IMR-90 (cell line): ENCODE measurements around the gene TREM1. TPM values are rescaled to one million over a fixed set of nuclear protein-coding genes. Genes with fewer than 3 reads are reported as not detected.

Experiments
- microRNA-seq, 2 experiments: library from miRNA; stranded (forward) in 1 of 2; unstranded in 1 of 2; fragments of 10-50 nt in 1 of 2; fragments of <30 nt in 1 of 2; gene quantifications in 1 of 2; microRNA quantifications in 1 of 2; one replicate each; pipeline versions ENCODE3 to v1.1.0; 2013 to 2020; ENCODE audit not compliant: insufficient read depth in 1 of 2, insufficient read length in 1 of 2, unreplicated experiment in 1 of 2
- polyA plus RNA-seq, 3 experiments: library from polyadenylated mRNA; depleted of rRNA; stranded (reverse); fragments of >200 nt; gene quantifications; 2 replicates each; pipeline ENCODE4 v1.2.3, GENCODE V29; 2012; ENCODE audit warnings: low replicate concordance in 1 of 3
- small RNA-seq, 5 experiments: library from RNA; depleted of rRNA; stranded (forward); fragments of <200 nt; gene quantifications; one replicate each; pipeline ENCODE3, GENCODE V24; 2012
- total RNA-seq: library from RNA; depleted of rRNA; stranded (reverse); fragments of >200 nt; gene quantifications from 2 replicates; pipeline ENCODE4 v1.2.3, GENCODE V29; 2012; rRNA removed

Gene TREM1
- total and polyA plus RNA-seq, 2 of the 4 experiments (the other 2 are of a cell fraction) = not detected

Small RNAs within 50 kb of the gene (microRNA-seq; reads per million reads assigned to microRNA genes)
- gene AL391903.2 (ENCODE audit: insufficient read depth, insufficient read length) (not detected), gene AL391903.3 (ENCODE audit: insufficient read depth, insufficient read length) (not detected), gene RNA5SP207 (ENCODE audit: insufficient read depth, insufficient read length) (7.2 reads per million), gene RNU6-643P (ENCODE audit: insufficient read depth, insufficient read length) (not detected)

Small RNAs within 50 kb of the gene (small RNA-seq; reads per million reads assigned to genes)
- 0 reads per million in 5 experiments for gene AL391903.2
- gene AL391903.3 = 0 reads per million in 5 experiments
- gene RNA5SP207 = 0 to 1.4 (median 0.16) reads per million in 5 experiments
- gene RNU6-643P = 0 reads per million in 5 experiments

Other genes starting within 250 kb of the TREM1 start
- gene UNC5CL, start 247.5 kb downstream of the TREM1 start, total RNA-seq = not detected in 2 replicates
- not detected in 2 replicates for gene UNC5CL, start 247.5 kb downstream of the TREM1 start, polyA plus RNA-seq (2012; rRNA removed)
- not detected in 2 replicates for gene TSPO2, start 244.2 kb downstream of the TREM1 start, total RNA-seq
- not detected in 2 replicates for gene TSPO2, start 244.2 kb downstream of the TREM1 start, polyA plus RNA-seq (2012; rRNA removed)
- gene APOBEC2, start 233.5 kb downstream of the TREM1 start, total RNA-seq = not detected in 2 replicates
- not detected in 2 replicates for gene APOBEC2, start 233.5 kb downstream of the TREM1 start, polyA plus RNA-seq (2012; rRNA removed)
- 2.3 and 5.6 TPM in 2 replicates for gene OARD1, start 214.3 kb downstream of the TREM1 start, total RNA-seq
- gene OARD1, start 214.3 kb downstream of the TREM1 start, polyA plus RNA-seq (2012; rRNA removed) = 4.6 and 5.5 TPM in 2 replicates
- 21.9 and 28.5 TPM in 2 replicates for gene NFYA, start 213.7 kb downstream of the TREM1 start, total RNA-seq
- 10.9 and 12.3 TPM in 2 replicates for gene NFYA, start 213.7 kb downstream of the TREM1 start, polyA plus RNA-seq (2012; rRNA removed)
- gene TREML1, start 132.3 kb downstream of the TREM1 start, total RNA-seq = not detected in 2 replicates
- gene TREML1, start 132.3 kb downstream of the TREM1 start, polyA plus RNA-seq (2012; rRNA removed) = not detected in 2 replicates
- gene TREM2, start 123.6 kb downstream of the TREM1 start, total RNA-seq = not detected in 2 replicates
- gene TREM2, start 123.6 kb downstream of the TREM1 start, polyA plus RNA-seq (2012; rRNA removed) = not detected in 2 replicates
- gene TREML2, start 85.5 kb downstream of the TREM1 start, total RNA-seq = not detected in 2 replicates
- gene TREML2, start 85.5 kb downstream of the TREM1 start, polyA plus RNA-seq (2012; rRNA removed) = not detected in 2 replicates
- not detected in 2 replicates for gene TREML4, start 58.3 kb downstream of the TREM1 start, total RNA-seq
- not detected in 2 replicates for gene TREML4, start 58.3 kb downstream of the TREM1 start, polyA plus RNA-seq (2012; rRNA removed)
- gene NCR2, start 48.9 kb upstream of the TREM1 start, total RNA-seq = not detected in 2 replicates
- not detected in 2 replicates for gene NCR2, start 48.9 kb upstream of the TREM1 start, polyA plus RNA-seq (2012; rRNA removed)